ENCODE measurements around the gene BRD7. TPM values are rescaled to one million over a fixed set of nuclear protein-coding genes. Genes with fewer than 3 reads are reported as not detected.

Gene BRD7
- total and polyA plus RNA-seq, 2 of the 13 experiments (the other 11 are each of a cell fraction or from before 2014, with no cell fraction given): 82.3 to 149 TPM

DNA sequence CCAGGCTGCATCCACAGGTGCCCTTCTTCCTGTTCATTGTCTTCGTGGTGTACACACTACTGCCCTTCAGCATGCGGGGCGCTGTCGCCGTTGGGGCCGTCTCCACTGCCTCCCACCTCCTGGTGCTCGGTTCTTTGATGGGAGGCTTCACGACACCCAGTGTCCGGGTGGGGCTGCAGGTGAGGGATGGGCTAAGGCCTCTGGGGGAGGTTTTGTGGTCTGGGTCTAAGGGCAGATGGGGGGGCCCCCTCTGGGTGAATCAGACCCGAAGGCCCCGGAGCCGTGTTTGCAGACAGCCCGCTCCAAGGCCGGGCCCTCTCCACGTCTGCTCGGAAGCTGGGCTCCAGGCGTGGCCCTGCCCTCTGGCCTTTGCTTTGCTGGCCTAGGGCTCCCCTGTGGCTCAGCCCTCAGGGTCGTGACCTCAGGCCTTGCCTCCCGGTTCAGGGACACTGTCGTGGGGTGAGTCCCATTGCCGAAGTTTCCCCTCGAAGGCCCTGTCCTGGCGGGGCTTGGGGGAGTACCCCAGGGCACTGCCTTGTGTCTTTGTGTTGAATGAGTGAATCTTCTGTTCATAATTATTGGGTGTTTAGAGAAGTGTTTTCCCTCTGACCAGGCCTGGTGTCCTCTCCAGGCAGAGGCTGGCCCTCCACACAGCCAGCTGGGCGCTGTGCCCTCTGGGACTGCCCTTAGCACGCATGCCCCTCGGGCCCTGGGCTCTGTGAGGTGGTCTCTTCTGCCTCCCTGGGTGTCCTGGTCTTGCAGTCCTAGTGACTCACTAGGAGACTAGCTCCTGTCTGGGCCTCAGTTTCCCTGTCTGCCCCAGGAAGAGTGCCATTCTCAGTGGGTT is 76.8 kb downstream of the BRD7 start (continued):
- TF ChIP-seq MAFG (CRISPR knock-in tag; IDR thresholded peaks at IDR 0.05): no peak
- TF ChIP-seq ZNF331 (CRISPR knock-in tag; IDR thresholded peaks at IDR 0.05): peak; percentile 93
- no peak for TF ChIP-seq ZKSCAN5 (CRISPR knock-in tag; IDR thresholded peaks at IDR 0.05)
- TF ChIP-seq ZNF747 (CRISPR knock-in tag; IDR thresholded peaks at IDR 0.05; ENCODE audit: borderline replicate concordance): no peak; the same call in 1 of the 2 replicates
- no peak for TF ChIP-seq THYN1 (CRISPR knock-in tag; IDR thresholded peaks at IDR 0.05; ENCODE audit: borderline replicate concordance, low read depth)
- TF ChIP-seq, protein P1, sequence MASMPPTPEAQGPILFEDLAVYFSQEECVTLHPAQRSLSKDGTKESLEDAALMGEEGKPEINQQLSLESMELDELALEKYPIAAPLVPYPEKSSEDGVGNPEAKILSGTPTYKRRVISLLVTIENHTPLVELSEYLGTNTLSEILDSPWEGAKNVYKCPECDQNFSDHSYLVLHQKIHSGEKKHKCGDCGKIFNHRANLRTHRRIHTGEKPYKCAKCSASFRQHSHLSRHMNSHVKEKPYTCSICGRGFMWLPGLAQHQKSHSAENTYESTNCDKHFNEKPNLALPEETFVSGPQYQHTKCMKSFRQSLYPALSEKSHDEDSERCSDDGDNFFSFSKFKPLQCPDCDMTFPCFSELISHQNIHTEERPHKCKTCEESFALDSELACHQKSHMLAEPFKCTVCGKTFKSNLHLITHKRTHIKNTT (CRISPR knock-in tag; IDR thresholded peaks at IDR 0.05): no peak
- TF ChIP-seq HNRNPLL (IDR thresholded peaks at IDR 0.05; ENCODE audit: low read depth, low read length, poor library complexity, severe bottlenecking): peak; percentile 39
- TF ChIP-seq, protein P2, sequence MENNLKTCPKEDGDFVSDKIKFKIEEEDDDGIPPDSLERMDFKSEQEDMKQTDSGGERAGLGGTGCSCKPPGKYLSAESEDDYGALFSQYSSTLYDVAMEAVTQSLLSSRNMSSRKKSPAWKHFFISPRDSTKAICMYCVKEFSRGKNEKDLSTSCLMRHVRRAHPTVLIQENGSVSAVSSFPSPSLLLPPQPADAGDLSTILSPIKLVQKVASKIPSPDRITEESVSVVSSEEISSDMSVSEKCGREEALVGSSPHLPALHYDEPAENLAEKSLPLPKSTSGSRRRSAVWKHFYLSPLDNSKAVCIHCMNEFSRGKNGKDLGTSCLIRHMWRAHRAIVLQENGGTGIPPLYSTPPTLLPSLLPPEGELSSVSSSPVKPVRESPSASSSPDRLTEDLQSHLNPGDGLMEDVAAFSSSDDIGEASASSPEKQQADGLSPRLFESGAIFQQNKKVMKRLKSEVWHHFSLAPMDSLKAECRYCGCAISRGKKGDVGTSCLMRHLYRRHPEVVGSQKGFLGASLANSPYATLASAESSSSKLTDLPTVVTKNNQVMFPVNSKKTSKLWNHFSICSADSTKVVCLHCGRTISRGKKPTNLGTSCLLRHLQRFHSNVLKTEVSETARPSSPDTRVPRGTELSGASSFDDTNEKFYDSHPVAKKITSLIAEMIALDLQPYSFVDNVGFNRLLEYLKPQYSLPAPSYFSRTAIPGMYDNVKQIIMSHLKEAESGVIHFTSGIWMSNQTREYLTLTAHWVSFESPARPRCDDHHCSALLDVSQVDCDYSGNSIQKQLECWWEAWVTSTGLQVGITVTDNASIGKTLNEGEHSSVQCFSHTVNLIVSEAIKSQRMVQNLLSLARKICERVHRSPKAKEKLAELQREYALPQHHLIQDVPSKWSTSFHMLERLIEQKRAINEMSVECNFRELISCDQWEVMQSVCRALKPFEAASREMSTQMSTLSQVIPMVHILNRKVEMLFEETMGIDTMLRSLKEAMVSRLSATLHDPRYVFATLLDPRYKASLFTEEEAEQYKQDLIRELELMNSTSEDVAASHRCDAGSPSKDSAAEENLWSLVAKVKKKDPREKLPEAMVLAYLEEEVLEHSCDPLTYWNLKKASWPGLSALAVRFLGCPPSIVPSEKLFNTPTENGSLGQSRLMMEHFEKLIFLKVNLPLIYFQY (CRISPR knock-in tag; IDR thresholded peaks at IDR 0.05; ENCODE audit: borderline replicate concordance): peak; percentile 84
- TF ChIP-seq ZKSCAN8 (CRISPR knock-in tag; IDR thresholded peaks at IDR 0.05; ENCODE audit: borderline replicate concordance): peak; percentile 64; the same call in 1 of the 2 replicates
- TF ChIP-seq MED1 (CRISPR knock-in tag; IDR thresholded peaks at IDR 0.05): peak; percentile 74
- TF ChIP-seq ZNF432 (CRISPR knock-in tag; IDR thresholded peaks at IDR 0.05; ENCODE audit: borderline replicate concordance): no peak
- TF ChIP-seq HES4 (CRISPR knock-in tag; IDR thresholded peaks at IDR 0.05; ENCODE audit: borderline replicate concordance): peak; percentile 82
- no peak for TF ChIP-seq SMARCE1 (IDR thresholded peaks at IDR 0.05; ENCODE audit: borderline replicate concordance)
- TF ChIP-seq, protein P3, sequence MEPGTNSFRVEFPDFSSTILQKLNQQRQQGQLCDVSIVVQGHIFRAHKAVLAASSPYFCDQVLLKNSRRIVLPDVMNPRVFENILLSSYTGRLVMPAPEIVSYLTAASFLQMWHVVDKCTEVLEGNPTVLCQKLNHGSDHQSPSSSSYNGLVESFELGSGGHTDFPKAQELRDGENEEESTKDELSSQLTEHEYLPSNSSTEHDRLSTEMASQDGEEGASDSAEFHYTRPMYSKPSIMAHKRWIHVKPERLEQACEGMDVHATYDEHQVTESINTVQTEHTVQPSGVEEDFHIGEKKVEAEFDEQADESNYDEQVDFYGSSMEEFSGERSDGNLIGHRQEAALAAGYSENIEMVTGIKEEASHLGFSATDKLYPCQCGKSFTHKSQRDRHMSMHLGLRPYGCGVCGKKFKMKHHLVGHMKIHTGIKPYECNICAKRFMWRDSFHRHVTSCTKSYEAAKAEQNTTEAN (CRISPR knock-in tag; conservative IDR thresholded peaks at IDR 0.05): no peak
- peak in 1 of 2 experiments; percentile 63; a peak in 2 of 4 replicates for TF ChIP-seq KLF16 (CRISPR knock-in tag; IDR thresholded peaks at IDR 0.05)
- TF ChIP-seq REPIN1 (CRISPR knock-in tag; IDR thresholded peaks at IDR 0.05; ENCODE audit: borderline replicate concordance, low read depth): no peak; the same call in 1 of the 2 replicates
- TF ChIP-seq ZMYM3 (CRISPR knock-in tag; IDR thresholded peaks at IDR 0.05): peak; percentile 62; the same call in 1 of the 2 replicates
- no peak for TF ChIP-seq ZBTB3 (CRISPR knock-in tag; IDR thresholded peaks at IDR 0.05; ENCODE audit: borderline replicate concordance, low read depth)
- TF ChIP-seq, protein P4, sequence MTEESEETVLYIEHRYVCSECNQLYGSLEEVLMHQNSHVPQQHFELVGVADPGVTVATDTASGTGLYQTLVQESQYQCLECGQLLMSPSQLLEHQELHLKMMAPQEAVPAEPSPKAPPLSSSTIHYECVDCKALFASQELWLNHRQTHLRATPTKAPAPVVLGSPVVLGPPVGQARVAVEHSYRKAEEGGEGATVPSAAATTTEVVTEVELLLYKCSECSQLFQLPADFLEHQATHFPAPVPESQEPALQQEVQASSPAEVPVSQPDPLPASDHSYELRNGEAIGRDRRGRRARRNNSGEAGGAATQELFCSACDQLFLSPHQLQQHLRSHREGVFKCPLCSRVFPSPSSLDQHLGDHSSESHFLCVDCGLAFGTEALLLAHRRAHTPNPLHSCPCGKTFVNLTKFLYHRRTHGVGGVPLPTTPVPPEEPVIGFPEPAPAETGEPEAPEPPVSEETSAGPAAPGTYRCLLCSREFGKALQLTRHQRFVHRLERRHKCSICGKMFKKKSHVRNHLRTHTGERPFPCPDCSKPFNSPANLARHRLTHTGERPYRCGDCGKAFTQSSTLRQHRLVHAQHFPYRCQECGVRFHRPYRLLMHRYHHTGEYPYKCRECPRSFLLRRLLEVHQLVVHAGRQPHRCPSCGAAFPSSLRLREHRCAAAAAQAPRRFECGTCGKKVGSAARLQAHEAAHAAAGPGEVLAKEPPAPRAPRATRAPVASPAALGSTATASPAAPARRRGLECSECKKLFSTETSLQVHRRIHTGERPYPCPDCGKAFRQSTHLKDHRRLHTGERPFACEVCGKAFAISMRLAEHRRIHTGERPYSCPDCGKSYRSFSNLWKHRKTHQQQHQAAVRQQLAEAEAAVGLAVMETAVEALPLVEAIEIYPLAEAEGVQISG (CRISPR knock-in tag; IDR thresholded peaks at IDR 0.05): peak; percentile 62

Measured in HepG2 (cell line).